ENCODE data around the gene EZR. TPM values are rescaled to one million over a fixed set of nuclear protein-coding genes. Genes with fewer than 3 reads are reported as not detected.

Gene EZR
- polyA plus RNA-seq, 4 donors = 34.8 to 275 (median 243) TPM

GRCh38 chr6:158780246-158780884 lies 38.8 kb downstream of the EZR start:
- DNase-seq (ENCODE audit: low read depth in 4 of 4, low spot score in 3 of 4) = no peak

- DNase-seq (ENCODE audit: low read depth in 4 of 4, low spot score in 3 of 4) = no peak
Measured at GRCh38 chr6:158778005-158778527, 41.1 kb downstream of the EZR start.

- no peak for DNase-seq (ENCODE audit: low read depth in 4 of 4, low spot score in 3 of 4)
Measured at GRCh38 chr6:158777510-158777909, 41.7 kb downstream of the EZR start.

- no peak for DNase-seq (ENCODE audit: low read depth in 4 of 4, low spot score in 3 of 4)
Measured at GRCh38 chr6:158776737-158777136, 42.4 kb downstream of the EZR start.

- no peak for DNase-seq (ENCODE audit: low read depth in 4 of 4, low spot score in 3 of 4)
Measured at GRCh38 chr6:158775832-158776231, 43.3 kb downstream of the EZR start.

GRCh38 chr6:158774717-158775449 lies 44.3 kb downstream of the EZR start:
- DNase-seq (ENCODE audit: low read depth in 4 of 4, low spot score in 3 of 4) = no peak

- no peak for DNase-seq (ENCODE audit: low read depth in 4 of 4, low spot score in 3 of 4)
Measured at GRCh38 chr6:158773581-158774449, 45.4 kb downstream of the EZR start.

- DNase-seq (ENCODE audit: low read depth in 4 of 4, low spot score in 3 of 4) = no peak
Measured at GRCh38 chr6:158772851-158773371, 46.3 kb downstream of the EZR start.

- DNase-seq (ENCODE audit: low read depth in 4 of 4, low spot score in 3 of 4) = no peak
Measured at GRCh38 chr6:158772172-158772571, 47.0 kb downstream of the EZR start.

- DNase-seq (ENCODE audit: low read depth in 4 of 4, low spot score in 3 of 4) = no peak
Measured at GRCh38 chr6:158771399-158772152, 47.6 kb downstream of the EZR start.

GRCh38 chr6:158770533-158771330 lies 48.4 kb downstream of the EZR start:
- DNase-seq (ENCODE audit: low read depth in 4 of 4, low spot score in 3 of 4) = no peak

GRCh38 chr6:158769771-158770432 lies 49.3 kb downstream of the EZR start:
- no peak for DNase-seq (ENCODE audit: low read depth in 4 of 4, low spot score in 3 of 4)

- no peak for DNase-seq (ENCODE audit: low read depth in 4 of 4, low spot score in 3 of 4)
Measured at GRCh38 chr6:158769234-158769770, 49.9 kb downstream of the EZR start.

- DNase-seq (ENCODE audit: low read depth in 4 of 4, low spot score in 3 of 4) = no peak
Measured at GRCh38 chr6:158768436-158768835, 50.7 kb downstream of the EZR start.

GRCh38 chr6:158767709-158768108 lies 51.5 kb downstream of the EZR start:
- no peak for DNase-seq (ENCODE audit: low read depth in 4 of 4, low spot score in 3 of 4)

- no peak for DNase-seq (ENCODE audit: low read depth in 4 of 4, low spot score in 3 of 4)
Measured at GRCh38 chr6:158766621-158767455, 52.3 kb downstream of the EZR start.

GRCh38 chr6:158765499-158766068 lies 53.6 kb downstream of the EZR start:
- no peak for DNase-seq (ENCODE audit: low read depth in 4 of 4, low spot score in 3 of 4)

Measured in left renal pelvis (tissue), 4 donors.